Measurements from ENCODE around the gene ZNF182.

GRCh38 chrX:48035891-48036290 is 32.1 kb upstream of the ZNF182 start:
- TF ChIP-seq GABPA (IDR thresholded peaks at IDR 0.05; ENCODE audit: low read depth, low read length): no peak
- no peak for TF ChIP-seq GABPA (CRISPR knock-in tag; IDR thresholded peaks at IDR 0.05; ENCODE audit: low read depth)
- no peak for TF ChIP-seq ZBTB33 (CRISPR knock-in tag; IDR thresholded peaks at IDR 0.05)
- TF ChIP-seq TAF15 (IDR thresholded peaks at IDR 0.05; ENCODE audit: low read depth, low read length, poor library complexity, severe bottlenecking): no peak
- no peak for TF ChIP-seq ZNF550 (CRISPR knock-in tag; IDR thresholded peaks at IDR 0.05; ENCODE audit: borderline replicate concordance)
